Hematopoietic multipotent progenitor cell treated with erythropoietin and hydrocortisone succinate and interleukin-3 and kit ligand, for 8 days (in vitro differentiated cells): ENCODE results near the gene POLA2.
"Not testable (repeated sequence)": the region's sequence is repeated elsewhere in the genome, so short reads cannot be mapped to it uniquely, and the experiment has no call there.

Experiments used
- DNase-seq: peaks from one replicate; pipeline ENCODE4 v3.0.0-alpha.2; 2015

The POLA2 gene

DNA sequence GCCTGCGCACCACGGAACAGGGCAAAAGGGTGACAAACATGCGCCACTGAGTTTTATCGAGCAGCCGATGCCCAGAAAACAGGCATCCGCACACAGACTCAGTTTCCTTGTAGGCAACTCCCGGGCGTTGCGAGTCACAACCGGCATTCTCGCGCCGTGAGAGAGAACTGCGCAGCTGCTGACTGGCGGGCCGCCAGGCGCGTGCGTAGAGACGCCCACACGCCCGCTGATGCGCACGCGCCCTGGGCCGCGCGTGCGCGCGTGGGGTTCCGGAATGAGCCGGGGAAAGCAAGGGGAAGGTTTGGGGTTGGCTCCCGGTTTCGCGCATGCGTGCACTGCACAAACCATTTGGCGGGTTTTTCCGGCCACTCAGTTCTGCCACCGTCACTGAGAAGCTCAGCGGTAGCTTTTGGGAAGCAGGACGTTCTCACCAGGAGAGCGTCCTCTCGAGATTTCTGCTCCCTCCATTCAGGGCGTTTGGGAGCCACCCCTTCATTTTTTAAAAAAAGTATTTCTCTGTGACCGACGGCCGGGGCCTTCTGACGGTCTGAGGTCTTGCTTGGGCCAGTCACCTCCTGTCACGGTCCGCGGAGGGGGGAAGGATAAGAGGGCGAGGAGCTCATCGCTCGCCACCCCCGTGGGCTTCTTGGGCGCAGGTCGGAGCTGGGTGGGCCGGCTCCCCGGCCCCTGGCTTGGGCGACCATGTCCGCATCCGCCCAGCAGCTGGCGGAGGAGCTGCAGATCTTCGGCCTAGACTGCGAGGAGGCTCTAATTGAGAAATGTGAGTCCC lies at the start of gene POLA2:
POLA2 (plus strand) TSS at position 372 of the 790 bp plus-strand sequence; CDS start at position 703, 331 bp downstream.
- DNase-seq, result peak; percentile 97

DNA sequence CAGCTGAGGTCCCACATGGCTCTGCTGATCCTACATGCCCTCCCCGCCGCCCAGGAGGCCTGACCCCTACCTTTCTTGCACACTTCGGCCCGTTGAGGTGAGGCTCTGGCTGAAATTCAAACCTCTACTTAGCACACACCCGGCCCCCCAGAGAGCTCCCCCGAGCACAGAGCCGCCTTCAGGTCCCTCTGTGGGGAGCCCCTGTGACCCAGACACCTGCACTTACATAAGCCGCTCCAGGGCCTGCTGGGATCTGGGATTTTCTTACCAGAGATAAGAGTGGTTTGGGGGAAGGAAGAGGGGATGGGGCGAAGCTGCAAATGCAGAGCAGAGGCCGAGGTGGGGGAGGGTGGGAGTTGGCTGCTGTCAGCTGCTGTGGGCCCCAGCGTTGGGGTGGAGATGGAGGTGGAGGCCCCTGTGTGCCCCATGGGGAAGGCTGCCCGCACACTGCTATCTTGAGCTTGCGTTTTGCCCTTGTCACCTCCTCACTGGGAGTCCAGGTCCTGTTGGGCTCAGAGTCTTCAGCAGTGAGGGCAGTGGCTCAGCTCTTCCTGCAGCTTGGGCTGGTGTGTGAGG lies 49.4 kb upstream of the POLA2 start:
- DNase-seq, result no peak

DNA sequence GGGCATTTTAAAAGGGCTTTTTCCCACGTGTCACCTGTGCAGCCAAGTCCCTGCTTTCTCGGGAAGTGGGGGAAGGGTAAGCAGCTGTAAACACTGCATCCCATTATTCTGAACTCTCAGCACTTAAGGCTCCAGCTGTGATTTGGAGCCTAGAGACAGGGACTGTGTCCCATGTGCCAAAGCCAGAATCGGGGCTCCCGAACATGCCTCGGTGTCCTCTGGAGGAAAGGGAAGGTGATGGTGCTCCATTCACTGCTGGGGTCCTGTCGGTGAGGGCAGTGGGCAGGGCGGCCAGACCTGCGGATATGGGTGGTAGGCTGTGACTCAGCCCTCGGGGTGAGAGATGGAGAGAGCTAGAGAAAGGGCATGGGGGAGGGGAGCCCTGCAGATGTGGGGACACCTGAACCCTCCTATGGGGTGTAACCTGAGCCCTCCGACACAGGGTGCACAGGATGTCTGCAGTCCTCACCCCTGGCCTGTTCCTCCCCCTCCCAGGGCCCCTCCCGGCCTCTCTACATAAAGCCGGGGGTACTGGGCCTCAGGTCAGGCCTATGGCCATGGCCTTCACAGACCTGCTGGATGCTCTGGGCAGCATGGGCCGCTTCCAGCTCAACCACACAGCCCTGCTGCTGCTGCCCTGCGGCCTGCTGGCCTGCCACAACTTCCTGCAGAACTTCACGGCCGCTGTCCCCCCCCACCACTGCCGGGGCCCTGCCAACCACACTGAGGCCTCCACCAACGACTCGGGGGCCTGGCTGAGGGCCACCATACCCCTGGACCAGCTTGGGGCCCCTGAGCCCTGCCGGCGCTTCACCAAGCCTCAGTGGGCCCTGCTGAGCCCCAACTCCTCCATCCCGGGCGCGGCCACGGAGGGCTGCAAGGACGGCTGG lies 48.2 kb upstream of the POLA2 start:
- DNase-seq, result peak; percentile 16

GRCh38 chr11:65214212-65214845 lies 47.4 kb upstream of the POLA2 start:
- no peak for DNase-seq

DNA sequence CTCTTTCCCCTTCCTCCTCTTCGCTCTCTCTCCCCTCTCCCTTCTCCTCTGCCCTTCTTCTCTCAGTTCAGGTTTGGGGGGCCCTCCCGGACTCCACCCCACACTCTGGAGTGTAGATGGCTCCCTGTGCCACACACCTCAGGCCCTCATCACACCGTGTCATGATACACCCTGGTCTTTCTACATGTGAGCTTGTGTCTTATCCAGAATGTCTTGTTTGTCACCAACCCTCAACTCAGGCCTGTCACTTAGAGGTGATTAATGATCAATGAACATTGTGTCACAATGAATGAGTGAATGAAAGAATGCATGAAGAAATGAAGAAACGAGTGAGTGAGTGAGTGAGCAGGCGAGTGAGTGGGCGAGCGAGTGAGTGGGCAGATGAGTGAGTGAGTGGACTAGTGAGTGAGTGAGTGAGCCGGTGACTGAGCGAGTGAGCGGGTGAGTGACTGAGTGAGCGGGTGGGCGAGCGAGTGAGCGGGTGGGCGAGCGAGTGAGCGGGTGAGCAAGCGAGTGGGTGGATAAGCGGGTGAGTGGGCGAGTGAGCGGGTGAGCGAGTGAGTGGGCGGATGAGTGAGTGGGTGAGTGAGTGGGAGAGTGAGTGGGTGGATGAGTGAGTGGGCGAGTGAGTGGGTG lies 46.2 kb upstream of the POLA2 start:
- peak; percentile 32 for DNase-seq

DNA sequence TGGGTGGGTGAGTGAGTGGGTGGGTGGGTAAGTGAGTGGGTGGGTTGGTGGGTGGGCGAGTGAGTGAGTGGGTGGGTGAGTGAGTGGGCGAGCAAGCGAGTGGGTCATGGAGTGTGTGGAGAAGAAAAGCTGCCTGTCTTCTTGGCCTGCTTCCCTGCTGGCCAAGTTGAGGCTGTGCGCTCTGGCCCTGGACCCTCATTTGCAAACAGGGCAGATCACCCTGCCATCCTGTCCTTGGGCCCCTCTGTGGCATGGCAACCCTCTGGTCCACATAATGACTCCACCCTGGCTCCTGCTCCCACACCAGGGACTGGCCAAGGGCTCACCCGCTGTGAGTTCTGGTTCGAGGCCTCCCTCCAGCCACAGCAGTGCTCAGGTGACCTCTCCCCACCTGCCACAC lies 44.9 kb upstream of the POLA2 start:
- no peak for DNase-seq

DNA sequence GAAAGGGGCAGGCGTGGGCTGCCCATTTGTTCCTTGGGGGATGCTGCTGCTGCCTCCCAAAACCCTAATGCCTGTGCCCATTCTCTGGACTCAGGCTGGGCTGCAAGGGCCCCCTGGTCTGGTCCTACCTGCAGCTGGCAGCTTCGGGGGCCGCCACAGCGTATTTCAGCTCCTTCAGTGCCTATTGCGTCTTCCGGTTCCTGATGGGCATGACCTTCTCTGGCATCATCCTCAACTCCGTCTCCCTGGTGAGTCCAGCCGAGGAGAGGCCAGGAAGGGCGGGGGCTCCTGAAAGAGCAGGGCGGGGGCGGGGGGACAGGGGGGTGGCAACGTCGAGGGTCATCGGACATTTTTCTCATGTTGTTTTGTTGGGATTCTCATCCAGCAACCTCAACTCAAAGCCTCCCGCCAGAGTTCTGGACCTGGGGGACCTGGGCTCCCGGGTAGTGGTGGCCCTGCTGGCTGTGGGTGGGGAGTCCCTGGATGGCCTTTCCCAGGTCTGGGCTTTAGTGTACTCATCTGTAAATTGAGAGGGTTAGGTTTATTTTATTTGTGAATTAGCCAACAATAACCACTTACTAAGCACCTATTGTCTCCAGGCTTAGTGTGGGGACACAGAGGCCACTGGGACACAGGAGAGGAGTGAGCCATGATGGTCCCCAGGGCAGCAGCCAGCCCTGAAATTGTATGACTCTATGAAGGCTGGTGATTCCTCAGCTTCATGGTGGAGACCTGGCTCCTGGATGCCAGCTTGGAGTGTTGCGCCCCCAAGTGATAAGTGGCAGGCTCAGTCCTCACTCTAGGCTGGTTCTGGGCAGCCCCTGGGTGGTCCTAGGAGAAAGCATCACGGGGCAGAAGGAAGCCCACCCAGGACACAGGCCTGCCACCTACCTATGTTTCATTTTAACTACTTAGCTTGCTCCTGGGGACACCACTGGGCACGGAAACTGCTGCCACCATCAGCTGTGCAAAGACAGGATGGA lies 44.0 kb upstream of the POLA2 start:
- DNase-seq, result no peak

GRCh38 chr11:65218446-65218845 lies 43.3 kb upstream of the POLA2 start:
- no peak for DNase-seq

- DNase-seq, result no peak
These were observed 41.9 kb upstream of the POLA2 start for GRCh38 chr11:65219930-65220213.

GRCh38 chr11:65221026-65221425 lies 40.7 kb upstream of the POLA2 start:
- no peak for DNase-seq

DNA sequence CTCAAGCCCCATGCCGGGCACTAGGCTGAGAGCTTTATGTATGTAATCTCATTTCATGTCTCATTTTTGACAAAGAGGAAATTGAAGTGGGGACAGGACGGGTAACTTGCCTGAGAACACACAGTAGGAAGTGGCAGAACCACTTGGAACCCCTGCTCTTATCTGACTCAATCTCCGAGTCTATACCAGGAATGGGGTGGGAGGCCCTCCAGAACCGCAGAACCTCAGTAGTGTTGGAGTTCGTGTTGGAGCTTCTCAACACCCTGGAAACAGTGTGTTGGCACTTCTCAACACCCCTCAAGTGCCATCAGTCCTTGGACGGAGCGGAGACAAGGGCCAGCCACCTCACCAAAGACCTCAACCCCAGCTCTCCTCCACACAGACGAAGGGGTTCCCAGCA lies 38.8 kb upstream of the POLA2 start:
- no peak for DNase-seq

DNA sequence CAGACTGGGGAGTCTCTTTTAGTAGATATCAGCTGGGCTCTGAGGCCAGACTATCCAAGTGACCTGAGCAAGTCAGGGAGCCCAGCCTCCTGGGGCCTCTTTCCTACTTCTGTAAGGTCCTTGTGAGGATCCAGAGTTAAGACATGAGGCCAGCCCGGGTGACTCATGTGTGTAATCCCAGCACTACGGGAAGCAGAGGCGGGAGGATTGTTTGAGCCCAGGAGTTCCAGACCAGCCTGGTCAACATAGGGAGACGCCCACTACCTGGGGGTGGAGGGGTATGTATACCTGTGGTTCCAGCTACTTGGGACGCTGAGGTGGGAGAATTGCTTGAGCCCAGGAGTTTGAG lies 36.9 kb upstream of the POLA2 start:
- DNase-seq, result no peak

DNA sequence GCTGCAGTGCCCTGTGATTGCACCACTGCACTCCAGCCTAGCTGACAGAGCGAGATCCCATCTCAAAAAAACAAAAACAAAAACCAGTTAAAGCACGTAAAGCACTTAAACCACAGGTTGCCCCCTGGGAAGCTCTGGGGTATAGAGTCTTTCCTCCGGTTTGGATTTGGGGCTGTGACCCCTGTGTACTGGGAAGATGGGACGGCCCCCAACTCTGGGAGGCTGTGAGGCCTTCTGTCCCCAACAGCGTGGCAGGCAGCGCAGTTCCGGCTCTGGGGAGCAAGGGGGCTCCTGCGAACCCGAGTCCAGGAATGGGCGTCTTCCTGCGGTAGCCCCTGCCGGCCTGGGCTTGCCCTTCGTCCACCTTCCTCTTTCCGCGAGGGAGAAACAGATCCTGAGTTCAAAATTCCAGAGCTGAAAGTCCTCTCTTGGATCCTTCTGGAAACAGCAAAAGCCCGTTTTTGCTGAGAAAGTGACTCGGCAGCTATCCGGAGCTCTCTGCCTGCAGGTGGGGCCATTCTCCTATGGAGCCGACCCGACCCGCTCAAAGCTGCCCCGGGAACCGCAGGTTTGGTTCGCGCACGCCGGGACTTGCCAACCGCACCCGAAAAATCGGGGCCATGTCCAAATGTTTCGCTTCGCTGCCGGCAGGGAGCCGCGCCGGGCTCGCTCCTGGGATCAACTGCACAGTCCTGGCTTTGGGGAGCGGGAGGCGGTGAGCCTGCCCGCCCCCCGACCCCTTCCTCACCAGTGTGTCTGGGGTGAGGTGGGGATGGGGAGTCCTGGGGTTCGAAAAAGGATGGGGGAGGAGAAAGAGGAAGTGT lies 36.3 kb upstream of the POLA2 start:
- DNase-seq, result peak; percentile 63

GRCh38 chr11:65226103-65226442 lies 35.7 kb upstream of the POLA2 start:
- DNase-seq, result no peak

DNA sequence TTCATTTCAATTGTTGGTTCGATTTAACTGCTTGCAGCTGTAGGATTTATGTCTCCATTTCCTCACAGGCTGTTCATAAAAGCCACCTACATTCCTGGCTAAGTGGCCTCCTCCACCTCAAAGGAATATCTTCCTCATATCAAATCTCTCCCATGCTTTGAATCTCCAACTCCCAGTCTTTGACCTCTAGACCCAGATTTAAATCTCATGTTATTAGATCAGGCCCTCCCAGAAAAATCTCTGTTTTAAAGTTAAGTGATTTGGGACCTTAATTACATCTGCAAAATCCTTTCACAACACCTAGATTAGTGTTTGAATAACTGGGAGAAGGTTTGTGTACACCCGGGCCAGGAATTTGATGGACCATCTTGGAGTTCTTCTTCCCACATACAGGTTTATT lies 33.9 kb upstream of the POLA2 start:
- no peak for DNase-seq

DNA sequence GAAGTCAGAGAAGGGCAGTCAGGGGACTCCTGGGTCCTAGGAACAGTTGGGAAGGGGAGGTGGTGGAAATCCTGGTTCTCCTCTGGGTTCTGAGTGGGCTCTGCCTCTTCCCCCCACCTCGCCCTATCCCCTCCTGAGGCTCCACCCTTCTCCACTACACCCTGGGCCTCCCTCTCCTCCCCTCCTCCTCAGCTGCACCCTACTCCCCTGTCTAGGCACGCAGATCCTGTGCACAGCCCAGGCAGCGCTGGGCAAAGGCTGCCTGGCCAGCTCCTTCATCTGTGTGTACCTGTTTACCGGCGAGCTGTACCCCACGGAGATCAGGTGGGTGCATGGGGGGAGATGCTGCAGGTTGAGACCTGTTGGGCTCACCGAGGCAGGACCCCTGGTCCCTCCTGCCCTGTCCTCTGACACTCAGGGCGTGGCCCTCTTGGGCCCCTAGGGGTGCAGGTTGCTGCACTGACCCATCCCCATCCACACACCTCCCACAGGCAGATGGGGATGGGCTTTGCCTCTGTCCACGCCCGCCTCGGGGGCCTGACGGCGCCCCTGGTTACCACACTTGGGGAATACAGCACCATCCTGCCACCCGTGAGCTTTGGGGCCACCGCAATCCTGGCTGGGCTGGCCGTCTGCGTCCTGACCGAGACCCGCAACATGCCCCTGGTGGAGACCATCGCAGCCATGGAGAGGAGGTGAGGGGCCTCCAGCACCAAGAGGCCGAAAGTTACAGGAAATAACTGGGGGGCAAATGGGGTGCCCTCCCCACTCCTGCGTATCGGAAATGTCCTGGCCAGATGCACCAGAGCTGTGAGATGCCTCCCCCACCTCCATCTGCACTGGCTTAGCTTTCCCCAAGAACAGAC lies 25.3 kb upstream of the POLA2 start:
- DNase-seq, result no peak

DNA sequence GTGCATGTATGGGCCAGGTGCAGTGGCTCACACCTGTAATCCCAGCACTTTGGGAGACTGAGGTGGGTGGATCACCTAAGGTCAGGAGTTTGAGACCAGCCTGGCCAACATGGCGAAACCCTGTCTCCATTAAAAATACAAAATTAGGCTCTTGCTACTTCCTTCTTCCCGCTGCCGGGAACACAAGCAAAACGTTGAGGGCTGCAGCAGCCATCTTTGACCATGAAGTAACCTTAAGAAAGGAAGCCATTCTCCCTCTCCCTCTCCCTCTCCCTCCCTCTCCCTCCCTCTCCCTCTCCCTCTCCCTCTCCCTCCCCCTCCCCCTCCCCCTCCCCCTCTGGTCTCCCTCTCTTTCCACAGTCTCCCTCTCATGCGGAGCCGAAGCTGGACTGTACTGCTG lies 23.5 kb upstream of the POLA2 start:
- not testable (repeated sequence) for DNase-seq

GRCh38 chr11:65241134-65241533 lies 20.6 kb upstream of the POLA2 start:
- no peak for DNase-seq

- DNase-seq, result no peak
These were observed 20.1 kb upstream of the POLA2 start for GRCh38 chr11:65241692-65242091.

GRCh38 chr11:65242389-65242788 lies 19.4 kb upstream of the POLA2 start:
- no peak for DNase-seq
